ENCODE data around the gene TCF25.

GRCh38 chr16:89828199-89828869, 45.1 kb upstream of the TCF25 start, which contains the start of gene SPIRE2:
- no peak for TF ChIP-seq EZH2 (IDR thresholded peaks at IDR 0.05; ENCODE audit: low read length)
- TF ChIP-seq CTCF (optimal IDR thresholded peaks at IDR 0.05 in 1 of 3, IDR thresholded peaks at IDR 0.05 in 1 of 3, conservative IDR thresholded peaks at IDR 0.05 in 1 of 3; ENCODE audit: extremely low read depth in 1 of 3, insufficient read depth in 2 of 3, low read length in 3 of 3): no peak
